ENCODE results near the gene PCDH9.

Gene PCDH9

GRCh38 chr13:67120872-67121531 lies 109.1 kb downstream of the PCDH9 start:
- TF ChIP-seq CTCF (IDR thresholded peaks at IDR 0.05) = no peak

- TF ChIP-seq CTCF (IDR thresholded peaks at IDR 0.05) = no peak
Measured at GRCh38 chr13:67119481-67119894, 110.6 kb downstream of the PCDH9 start.

- TF ChIP-seq CTCF (IDR thresholded peaks at IDR 0.05) = no peak
Measured at GRCh38 chr13:67118277-67118676, 111.9 kb downstream of the PCDH9 start.

- no peak for TF ChIP-seq CTCF (IDR thresholded peaks at IDR 0.05)
Measured at GRCh38 chr13:67117010-67117550, 113.1 kb downstream of the PCDH9 start.

- TF ChIP-seq CTCF (IDR thresholded peaks at IDR 0.05) = no peak
Measured at GRCh38 chr13:67107979-67108378, 122.2 kb downstream of the PCDH9 start.

- no peak for TF ChIP-seq CTCF (IDR thresholded peaks at IDR 0.05)
Measured at GRCh38 chr13:67106502-67107057, 123.6 kb downstream of the PCDH9 start.

GRCh38 chr13:67101730-67102467 lies 128.2 kb downstream of the PCDH9 start:
- TF ChIP-seq CTCF (IDR thresholded peaks at IDR 0.05) = no peak

All from LNCAP (cell line).